ENCODE results near the gene MSH2. TPM values are rescaled to one million over a fixed set of nuclear protein-coding genes. Genes with fewer than 3 reads are reported as not detected.

MSH2 gene
- total and polyA plus RNA-seq, 2 of the 13 experiments (the other 11 are each of a cell fraction or from before 2014, with no cell fraction given), result 19.9 to 76.3 TPM

DNA sequence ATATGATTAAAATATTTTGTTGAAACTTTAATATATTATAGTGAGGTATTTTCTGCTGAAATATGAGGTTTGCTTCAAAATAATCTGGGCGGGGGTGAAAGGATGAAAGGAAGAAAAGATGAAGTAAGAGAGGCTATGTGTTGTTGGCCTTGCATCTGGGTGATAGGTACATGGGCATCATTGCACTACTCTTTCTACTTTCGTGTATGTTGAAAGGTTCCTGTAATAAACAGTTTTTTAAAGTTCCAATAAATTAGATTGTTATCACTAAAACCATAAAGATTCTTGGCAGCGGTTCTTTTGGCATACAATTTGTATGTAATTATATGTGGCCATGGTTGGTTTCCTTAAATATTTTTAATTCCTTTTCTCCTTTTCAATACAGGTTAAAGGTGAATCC, 23.6 kb upstream of the MSH2 start:
- Histone ChIP-seq H4K20me1 (ENCODE audit: insufficient read depth, low read length) (no peaks in the 10 kb centered on the region; the same call in 1 of the 2 replicates), H3K4me2 (ENCODE audit: low read depth, low read length) (no peak overlapping the region), H3K27me3 (ENCODE audit: control insufficient read depth in 1 of 2, insufficient read depth in 2 of 2, low read length in 2 of 2) (no peaks in the 10 kb centered on the region), H3K4me3 (replicated peaks in 1 of 3; ENCODE audit: insufficient read depth in 1 of 3, low read depth in 2 of 3, low read length in 3 of 3) (no peak overlapping the region), H3K9ac (ENCODE audit: insufficient read depth, low read depth, low read length) (no peak overlapping the region), H3K27ac (ENCODE audit: extremely low read length, insufficient read depth, low read length) (no peak overlapping the region), H3K36me3 (replicated peaks in 1 of 2; ENCODE audit: control insufficient read depth in 1 of 2, insufficient read depth in 2 of 2, low read length in 2 of 2) (peaks cover 4 to 59% of the 10 kb centered on the region in 2 experiments), H3K79me2 (ENCODE audit: insufficient read depth, low read length) (no peaks in the 10 kb centered on the region), H3K9me3 (ENCODE audit: low read length) (no peaks in the 10 kb centered on the region), H3K4me1 (ENCODE audit: insufficient read depth, low read length) (no peaks in the 10 kb centered on the region), H2AFZ (ENCODE audit: low read length) (no peak overlapping the region)
- ChIA-PET POLR2A (no interaction called here), CTCF (ENCODE audit: low intra/inter-chr PET ratio, low total read pairs) (no interaction called here)
- TF ChIP-seq ZFP82 (CRISPR knock-in tag; IDR thresholded peaks at IDR 0.05; ENCODE audit: borderline replicate concordance) (no peak), ZNF337 (CRISPR knock-in tag; IDR thresholded peaks at IDR 0.05; ENCODE audit: borderline replicate concordance, low read depth) (no peak), SRSF1 (optimal IDR thresholded peaks at IDR 0.05; ENCODE audit: low read depth, low read length) (no peak), ZNF556 (CRISPR knock-in tag; IDR thresholded peaks at IDR 0.05; ENCODE audit: borderline replicate concordance) (no peak), PHF8 (CRISPR knock-in tag; IDR thresholded peaks at IDR 0.05) (no peak), ZNF749 (CRISPR knock-in tag; IDR thresholded peaks at IDR 0.05; ENCODE audit: borderline replicate concordance) (no peak)
- TF ChIP-seq, protein P1, sequence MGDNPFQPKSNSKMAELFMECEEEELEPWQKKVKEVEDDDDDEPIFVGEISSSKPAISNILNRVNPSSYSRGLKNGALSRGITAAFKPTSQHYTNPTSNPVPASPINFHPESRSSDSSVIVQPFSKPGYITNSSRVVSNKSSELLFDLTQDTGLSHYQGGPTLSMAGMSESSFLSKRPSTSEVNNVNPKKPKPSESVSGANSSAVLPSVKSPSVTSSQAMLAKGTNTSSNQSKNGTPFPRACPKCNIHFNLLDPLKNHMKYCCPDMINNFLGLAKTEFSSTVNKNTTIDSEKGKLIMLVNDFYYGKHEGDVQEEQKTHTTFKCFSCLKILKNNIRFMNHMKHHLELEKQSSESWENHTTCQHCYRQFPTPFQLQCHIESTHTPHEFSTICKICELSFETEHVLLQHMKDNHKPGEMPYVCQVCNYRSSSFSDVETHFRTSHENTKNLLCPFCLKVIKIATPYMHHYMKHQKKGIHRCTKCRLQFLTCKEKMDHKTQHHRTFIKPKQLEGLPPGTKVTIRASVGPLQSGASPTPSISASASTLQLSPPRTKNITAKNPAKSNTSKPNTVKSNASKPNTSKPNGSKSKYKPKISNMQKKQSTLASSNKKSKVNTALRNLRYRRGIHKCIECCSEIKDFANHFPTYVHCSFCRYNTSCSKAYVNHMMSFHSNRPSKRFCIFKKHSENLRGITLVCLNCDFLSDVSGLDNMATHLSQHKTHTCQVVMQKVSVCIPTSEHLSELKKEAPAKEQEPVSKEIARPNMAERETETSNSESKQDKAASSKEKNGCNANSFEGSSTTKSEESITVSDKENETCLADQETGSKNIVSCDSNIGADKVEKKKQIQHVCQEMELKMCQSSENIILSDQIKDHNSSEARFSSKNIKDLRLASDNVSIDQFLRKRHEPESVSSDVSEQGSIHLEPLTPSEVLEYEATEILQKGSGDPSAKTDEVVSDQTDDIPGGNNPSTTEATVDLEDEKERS (CRISPR knock-in tag; IDR thresholded peaks at IDR 0.05), result no peak
- no peak for DNase-seq (ENCODE audit: low spot score)
- TSS peak; percentile 26 for BruUV-seq (replicated peaks)
- in situ Hi-C loops (cut with HindIII; ENCODE audit: extremely low pct_ligation_motif_present, low pct_unique_long_range_greater_than_20kb) (no loop called here), intact Hi-C loops (cut with micrococcal nuclease; ENCODE audit: unreplicated experiment) (no loop called here)
- ATAC-seq, result no peak
- WGBS (ENCODE audit: low lambda C conversion rate), result 70% methylated on average over 3 of the region's 3 CpGs
- FAIRE-seq, result no peak
